Loucy (cell line): ENCODE results near the gene SLC6A18.

Experiments used
- H2AFZ ChIP-seq: fragments of 200-600 bp; sonication (generic); 2 replicates; pipeline ENCODE4 v1.6.0; 2016; ENCODE audit warnings: antibody characterized with exemption, mild to moderate bottlenecking, low read length, moderate library complexity
- H3F3A ChIP-seq: fragments of 200-600 bp; 2 replicates; pipeline ENCODE4 v1.6.0; 2016; ENCODE audit warnings: antibody characterized with exemption, low read depth, mild to moderate bottlenecking
- H3K27me3 ChIP-seq: fragments of 200-600 bp; sonication (generic); 2 replicates; pipeline ENCODE4 v1.6.1; 2014; ENCODE audit warnings: low read length, mild to moderate bottlenecking; ENCODE audit not compliant: insufficient read depth, poor library complexity, severe bottlenecking
- H3K36me3 ChIP-seq: fragments of 200-600 bp; sonication (generic); 2 replicates; pipeline ENCODE4 v1.6.1; 2016; ENCODE audit warnings: low read length; ENCODE audit not compliant: insufficient read depth
- H3K4me1 ChIP-seq: fragments of 200-600 bp; sonication (generic); 2 replicates; pipeline ENCODE4 v1.5.1; 2014; ENCODE audit warnings: low read length, mild to moderate bottlenecking; ENCODE audit not compliant: insufficient read depth, poor library complexity, severe bottlenecking
- H3K4me2 ChIP-seq: fragments of 200-600 bp; sonication (generic); 2 replicates; pipeline ENCODE4 v1.6.0; 2014; ENCODE audit warnings: antibody characterized with exemption, low read length, low read depth, mild to moderate bottlenecking; ENCODE audit not compliant: poor library complexity, severe bottlenecking
- H3K4me3 ChIP-seq: fragments of 200-600 bp; sonication (generic); 2 replicates; pipeline ENCODE4 v1.5.1; 2014; ENCODE audit warnings: low read length, mild to moderate bottlenecking, mixed read lengths; ENCODE audit not compliant: poor library complexity, severe bottlenecking
- H3K79me2 ChIP-seq: fragments of 200-600 bp; sonication (generic); 2 replicates; pipeline ENCODE4 v1.6.1; 2014; ENCODE audit warnings: low read length; ENCODE audit not compliant: insufficient read depth
- H3K9ac ChIP-seq: fragments of 200-600 bp; sonication (generic); 2 replicates; pipeline ENCODE4 v1.6.0; 2014; ENCODE audit warnings: mild to moderate bottlenecking, low read depth, low read length, moderate library complexity; ENCODE audit not compliant: poor library complexity, severe bottlenecking
- H3K9me2 ChIP-seq: fragments of 200-600 bp; sonication (generic); replicated peaks from 2 replicates; pipeline ENCODE4 v1.6.1; 2016; ENCODE audit warnings: low read depth, low read length, mixed read lengths
- H3K9me3 ChIP-seq: fragments of 200-600 bp; sonication (generic); 2 replicates; pipeline ENCODE4 v1.6.1; 2014; ENCODE audit warnings: mild to moderate bottlenecking, antibody characterized with exemption, low read length, low read depth; ENCODE audit not compliant: insufficient read depth
- H4K20me1 ChIP-seq: fragments of 200-600 bp; sonication (generic); 2 replicates; pipeline ENCODE4 v1.6.0; 2014; ENCODE audit warnings: antibody characterized with exemption, low read length, mild to moderate bottlenecking; ENCODE audit not compliant: insufficient read depth, poor library complexity, severe bottlenecking
- EZH2phosphoT487 ChIP-seq: fragments of 200-600 bp; IDR thresholded peaks from 2 replicates; pipeline ENCODE4 v1.6.1; 2018; ENCODE audit warnings: antibody characterized with exemption, mild to moderate bottlenecking, moderate library complexity, borderline replicate concordance
- TF ChIP-seq, protein P1 (sequence below): fragments of 200-600 bp; sonication (generic); conservative IDR thresholded peaks from 2 replicates; pipeline ENCODE4 v1.5.1; 2014; ENCODE audit warnings: mild to moderate bottlenecking, antibody characterized with exemption, low read length

SLC6A18 gene

DNA sequence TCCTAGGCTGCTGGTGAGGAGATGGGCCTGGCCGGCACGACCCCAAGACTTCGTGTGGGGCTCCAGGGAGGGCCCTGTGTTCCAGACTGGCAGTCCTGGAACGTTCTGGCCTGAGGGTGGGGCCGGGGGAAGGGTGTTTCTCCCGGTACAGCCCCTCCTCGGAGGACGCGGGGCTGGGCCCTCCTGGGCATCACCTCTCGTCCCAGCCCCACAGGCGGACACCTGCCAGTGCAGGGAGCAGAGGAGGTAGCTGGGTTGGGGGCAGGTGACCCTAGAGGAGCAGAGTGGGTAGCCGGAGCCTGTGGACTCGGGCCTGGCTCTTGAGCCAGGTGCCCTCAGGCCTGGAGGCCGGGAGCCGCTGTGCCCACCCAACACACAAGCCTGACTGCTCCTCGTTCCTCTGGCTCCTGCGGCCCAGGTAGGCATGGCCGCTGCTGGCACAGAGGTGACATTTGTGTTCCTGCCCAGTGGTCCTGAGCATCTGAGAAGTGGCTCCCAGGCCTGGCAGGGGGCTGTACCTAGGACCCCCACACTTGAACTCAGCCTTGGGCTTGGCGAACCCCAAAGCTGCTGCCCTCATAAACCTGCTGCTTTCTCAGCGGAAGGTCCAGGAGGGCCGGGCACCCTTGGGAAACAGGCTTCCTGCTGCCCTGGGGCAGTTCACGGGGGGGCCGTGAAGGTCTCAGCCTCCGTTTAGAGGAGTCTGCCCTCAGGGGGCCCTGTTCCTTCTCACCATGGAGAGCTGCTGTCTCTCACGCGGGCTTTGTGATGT lies 23.0 kb upstream of the SLC6A18 start:
- Histone ChIP-seq H3F3A (no peaks in the 10 kb centered on the region), H3K36me3 (no peaks in the 10 kb centered on the region), H3K9me3 (no peaks in the 10 kb centered on the region), H3K27me3 (peaks cover 15% of the 10 kb centered on the region), H3K4me1 (peaks cover 10% of the 10 kb centered on the region), H3K4me2 (no peak overlapping the region), H3K9ac (no peak overlapping the region), H3K4me3 (no peak overlapping the region), H4K20me1 (no peaks in the 10 kb centered on the region), H2AFZ (no peak overlapping the region), H3K79me2 (no peaks in the 10 kb centered on the region), H3K9me2 (no peaks in the 10 kb centered on the region)
- no peak for TF ChIP-seq EZH2phosphoT487
- TF ChIP-seq, protein P1, sequence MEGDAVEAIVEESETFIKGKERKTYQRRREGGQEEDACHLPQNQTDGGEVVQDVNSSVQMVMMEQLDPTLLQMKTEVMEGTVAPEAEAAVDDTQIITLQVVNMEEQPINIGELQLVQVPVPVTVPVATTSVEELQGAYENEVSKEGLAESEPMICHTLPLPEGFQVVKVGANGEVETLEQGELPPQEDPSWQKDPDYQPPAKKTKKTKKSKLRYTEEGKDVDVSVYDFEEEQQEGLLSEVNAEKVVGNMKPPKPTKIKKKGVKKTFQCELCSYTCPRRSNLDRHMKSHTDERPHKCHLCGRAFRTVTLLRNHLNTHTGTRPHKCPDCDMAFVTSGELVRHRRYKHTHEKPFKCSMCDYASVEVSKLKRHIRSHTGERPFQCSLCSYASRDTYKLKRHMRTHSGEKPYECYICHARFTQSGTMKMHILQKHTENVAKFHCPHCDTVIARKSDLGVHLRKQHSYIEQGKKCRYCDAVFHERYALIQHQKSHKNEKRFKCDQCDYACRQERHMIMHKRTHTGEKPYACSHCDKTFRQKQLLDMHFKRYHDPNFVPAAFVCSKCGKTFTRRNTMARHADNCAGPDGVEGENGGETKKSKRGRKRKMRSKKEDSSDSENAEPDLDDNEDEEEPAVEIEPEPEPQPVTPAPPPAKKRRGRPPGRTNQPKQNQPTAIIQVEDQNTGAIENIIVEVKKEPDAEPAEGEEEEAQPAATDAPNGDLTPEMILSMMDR = no peak

DNA sequence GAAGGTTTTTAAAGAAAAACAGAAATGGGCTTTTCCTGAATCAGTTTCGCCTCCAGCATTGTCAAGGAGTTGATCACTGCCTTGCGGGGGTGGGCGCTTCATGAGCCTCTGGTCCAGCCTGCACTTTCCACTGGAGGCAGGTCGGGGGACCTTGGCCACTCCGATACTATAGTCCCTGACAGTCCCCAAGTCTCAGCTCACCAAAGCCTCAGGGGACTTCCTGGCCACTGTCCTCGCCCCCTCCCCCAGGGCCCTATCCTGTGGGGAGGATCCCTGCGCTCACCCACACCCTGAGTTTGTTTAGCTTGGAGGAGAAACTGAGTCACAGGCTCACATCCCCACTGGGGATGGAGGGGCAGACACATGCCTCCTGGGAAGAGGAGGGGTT lies 22.4 kb upstream of the SLC6A18 start:
- H3K4me1 ChIP-seq = peaks cover 14% of the 10 kb centered on the region

DNA sequence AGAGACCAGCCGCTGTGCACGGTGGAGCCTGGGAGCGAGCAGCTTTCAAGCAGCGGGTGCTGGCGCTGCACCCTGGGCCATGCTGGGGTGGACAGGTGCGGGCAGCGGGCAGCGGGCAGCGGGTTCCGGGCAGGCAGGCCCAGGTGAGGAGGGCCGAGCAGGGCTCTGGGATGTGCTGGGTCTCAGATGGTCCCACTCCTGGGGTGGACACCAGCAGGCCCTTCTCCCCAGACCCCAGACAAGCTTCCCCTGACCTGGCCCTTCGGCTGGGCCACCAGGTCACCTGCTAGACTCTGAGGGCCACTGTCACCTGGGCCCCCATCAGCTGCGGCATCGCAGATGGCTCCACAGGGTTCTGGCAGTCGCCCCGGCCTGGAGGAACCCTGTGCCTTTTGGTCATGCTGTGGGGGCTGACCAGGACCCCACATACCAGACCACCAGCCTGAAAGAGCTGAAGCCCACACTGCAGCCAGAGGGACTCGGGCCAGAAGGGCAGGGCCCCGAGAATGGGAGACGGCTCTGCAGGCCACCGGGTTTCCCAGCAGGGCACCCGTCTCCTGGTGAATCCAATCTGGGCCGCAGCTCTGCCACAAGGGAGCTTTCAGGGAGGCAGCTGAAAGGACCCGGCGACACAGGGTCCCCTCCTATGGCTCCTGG lies 21.7 kb upstream of the SLC6A18 start:
- TF ChIP-seq EZH2phosphoT487 = no peak
- TF ChIP-seq, protein P1 = no peak
- Histone ChIP-seq H3K9ac (no peak overlapping the region), H3K9me3 (no peaks in the 10 kb centered on the region), H3K4me2 (no peak overlapping the region), H3K27me3 (peaks cover 13% of the 10 kb centered on the region), H3K9me2 (no peaks in the 10 kb centered on the region), H3K4me1 (peaks cover 14% of the 10 kb centered on the region), H3K36me3 (no peaks in the 10 kb centered on the region), H3K79me2 (no peaks in the 10 kb centered on the region), H3K4me3 (no peak overlapping the region), H4K20me1 (no peaks in the 10 kb centered on the region), H3F3A (no peaks in the 10 kb centered on the region), H2AFZ (no peak overlapping the region)

More for the DNA sequence above, 22.4 kb upstream of the SLC6A18 start:
- Histone ChIP-seq H4K20me1 (no peaks in the 10 kb centered on the region), H3F3A (no peaks in the 10 kb centered on the region), H3K36me3 (no peaks in the 10 kb centered on the region), H3K27me3 (peaks cover 15% of the 10 kb centered on the region), H2AFZ (no peak overlapping the region), H3K9ac (no peak overlapping the region), H3K4me2 (no peak overlapping the region), H3K79me2 (no peaks in the 10 kb centered on the region), H3K9me3 (no peaks in the 10 kb centered on the region), H3K4me3 (no peak overlapping the region), H3K9me2 (no peaks in the 10 kb centered on the region)
- TF ChIP-seq, protein P1 = no peak
- TF ChIP-seq EZH2phosphoT487 = no peak
